ENCODE measurements around the gene BCL2L2.

DNA sequence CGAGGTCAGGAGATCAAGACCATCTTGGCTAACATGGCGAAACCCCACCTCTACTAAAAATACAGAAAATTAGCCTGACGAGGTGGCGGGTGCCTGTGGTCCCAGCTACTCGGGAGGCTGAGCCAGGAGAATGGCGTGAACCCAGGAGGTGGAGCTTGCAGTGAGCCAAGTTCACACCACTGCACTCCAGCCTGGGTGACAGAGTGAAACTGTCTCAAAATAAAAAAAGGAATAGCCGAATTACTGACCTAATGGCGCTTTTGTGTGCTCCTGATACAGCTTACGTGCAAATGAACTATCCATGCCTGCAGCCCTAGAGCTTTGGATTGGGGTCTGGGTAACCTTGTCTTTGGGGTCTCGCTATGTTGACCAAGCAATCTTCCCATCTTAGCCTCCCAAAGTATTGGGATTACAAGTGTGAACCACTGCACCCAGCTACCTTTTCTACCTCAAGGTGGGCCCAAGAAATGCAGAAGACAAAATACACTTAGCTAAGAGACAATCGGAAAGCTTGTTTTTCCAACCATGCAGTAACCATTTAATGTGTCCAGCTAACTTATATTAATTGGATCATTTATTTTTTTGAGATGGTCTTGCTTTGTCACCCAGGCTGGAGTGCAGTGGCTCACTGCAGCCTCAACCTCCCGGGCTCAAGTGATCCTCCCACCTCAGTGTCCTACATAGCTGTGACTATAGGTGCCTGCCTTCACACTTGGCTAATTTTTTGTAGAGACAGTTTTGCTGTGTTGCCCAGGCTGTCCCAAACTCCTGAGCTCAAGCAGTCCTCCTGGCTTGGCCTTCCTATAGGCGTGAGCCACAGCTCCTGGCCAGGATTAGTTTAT lies 20.1 kb downstream of the BCL2L2 start:
- TF ChIP-seq CTCF (IDR thresholded peaks at IDR 0.05) (no peak), POLR2A (IDR thresholded peaks at IDR 0.05) (no peak)
